Measurements from ENCODE around the gene TNNC1. TPM values are rescaled to one million over a fixed set of nuclear protein-coding genes. Genes with fewer than 3 reads are reported as not detected.

The TNNC1 gene
- total and polyA plus RNA-seq, 2 of the 13 experiments (the other 11 are each of a cell fraction or from before 2014, with no cell fraction given): 11.8 to 36.4 TPM

- TF ChIP-seq ZNF687 (CRISPR knock-in tag; IDR thresholded peaks at IDR 0.05) (peak; percentile 67), ARNT2 (CRISPR knock-in tag; IDR thresholded peaks at IDR 0.05; ENCODE audit: low read depth) (no peak), FOSL1 (CRISPR knock-in tag; IDR thresholded peaks at IDR 0.05; ENCODE audit: borderline replicate concordance) (no peak), ZMYM3 (CRISPR knock-in tag; IDR thresholded peaks at IDR 0.05) (no peak), ZMAT5 (CRISPR knock-in tag; IDR thresholded peaks at IDR 0.05; ENCODE audit: borderline replicate concordance, low read depth) (no peak), FOXA1 (IDR thresholded peaks at IDR 0.05) (no peak), FOXA1 (CRISPR knock-in tag; IDR thresholded peaks at IDR 0.05) (no peak), KLF6 (CRISPR knock-in tag; IDR thresholded peaks at IDR 0.05) (no peak), HES4 (CRISPR knock-in tag; IDR thresholded peaks at IDR 0.05; ENCODE audit: borderline replicate concordance) (no peak), NFE2 (CRISPR knock-in tag; IDR thresholded peaks at IDR 0.05) (no peak), PCBP2 (optimal IDR thresholded peaks at IDR 0.05; ENCODE audit: low read depth, low read length, poor library complexity, severe bottlenecking) (no peak), UBTF (CRISPR knock-in tag; IDR thresholded peaks at IDR 0.05) (peak; percentile 39), ZNF770 (CRISPR knock-in tag; IDR thresholded peaks at IDR 0.05) (no peak), ZBTB38 (CRISPR knock-in tag; IDR thresholded peaks at IDR 0.05) (peak; percentile 22; the same call in 1 of the 2 replicates), TOPORS (CRISPR knock-in tag; IDR thresholded peaks at IDR 0.05) (no peak), ZNF75D (CRISPR knock-in tag; IDR thresholded peaks at IDR 0.05; ENCODE audit: borderline replicate concordance) (no peak), KMT2A (CRISPR knock-in tag; IDR thresholded peaks at IDR 0.05) (no peak), MED8 (CRISPR knock-in tag; IDR thresholded peaks at IDR 0.05; ENCODE audit: insufficient replicate concordance) (no peak), CENPX (CRISPR knock-in tag; IDR thresholded peaks at IDR 0.05) (no peak), ZNF766 (CRISPR knock-in tag; IDR thresholded peaks at IDR 0.05; ENCODE audit: borderline replicate concordance) (no peak), HNRNPH1 (optimal IDR thresholded peaks at IDR 0.05; ENCODE audit: low read depth, low read length) (no peak), SP2 (CRISPR knock-in tag; IDR thresholded peaks at IDR 0.05) (no peak)
These were observed 42.1 kb upstream of the TNNC1 start (continued) for GRCh38 chr3:52495777-52496602.

Data from HepG2 (cell line).